Fibroblast of mammary gland (primary cell): ENCODE data around the gene SEC24D.

Experiments used
- DNase-seq: peaks from one replicate; pipeline ENCODE4 v3.0.0-alpha.2; 2010; ENCODE audit warnings: low read depth
- H3K4me3 ChIP-seq: 2 replicates; pipeline ENCODE4 v1.5.1; 2011; ENCODE audit warnings: low read depth, mild to moderate bottlenecking, low read length, moderate library complexity; ENCODE audit not compliant: control insufficient read depth
- CTCF ChIP-seq: conservative IDR thresholded peaks from 2 replicates; pipeline ENCODE4 v1.5.1; 2011; ENCODE audit warnings: low read depth, low read length, inconsistent platforms; ENCODE audit not compliant: control insufficient read depth, insufficient read depth

Gene SEC24D

GRCh38 chr4:118823471-118823870, 12.5 kb downstream of the SEC24D start:
- H3K4me3 ChIP-seq = no peak overlapping the region
- TF ChIP-seq CTCF = no peak
- DNase-seq = no peak

- no peak overlapping the region for H3K4me3 ChIP-seq
- no peak for TF ChIP-seq CTCF
- DNase-seq = peak; percentile 49
These were observed 14.2 kb downstream of the SEC24D start for GRCh38 chr4:118821590-118822293.

- TF ChIP-seq CTCF = no peak
- no peak overlapping the region for H3K4me3 ChIP-seq
- no peak for DNase-seq
These were observed 18.6 kb downstream of the SEC24D start for GRCh38 chr4:118817178-118817930.

GRCh38 chr4:118816538-118817177, 19.3 kb downstream of the SEC24D start:
- no peak for TF ChIP-seq CTCF
- peak; percentile 73 for DNase-seq
- H3K4me3 ChIP-seq = no peak overlapping the region

GRCh38 chr4:118814891-118815290, 21.0 kb downstream of the SEC24D start:
- TF ChIP-seq CTCF = no peak
- H3K4me3 ChIP-seq = no peak overlapping the region
- no peak for DNase-seq

GRCh38 chr4:118814058-118814457, 21.9 kb downstream of the SEC24D start:
- DNase-seq = no peak
- no peak for TF ChIP-seq CTCF
- no peak overlapping the region for H3K4me3 ChIP-seq
